Activated B cell treated with CpG ODN at 0.5 μM for 24 hours (primary cell): ENCODE results near the gene NR3C1. TPM values are rescaled to one million over a fixed set of nuclear protein-coding genes. Genes with fewer than 3 reads are reported as not detected.
"Not testable (repeated sequence)": the region's sequence is repeated elsewhere in the genome, so short reads cannot be mapped to it uniquely, and the experiment has no call there.

Experiments
- ATAC-seq: fragments of 200-7000 bp; cut with Tn5 transposase; one replicate; pipeline ENCODE4 v1.10.0; 2021; ENCODE audit warnings: low read depth, mild to moderate bottlenecking, moderate library complexity
- CTCF ChIA-PET: fragments of 350-600 bp; sonication (Branson Sonifier 250); formaldehyde crosslinking; loops from one replicate; lab custom pipeline; 2021; ENCODE audit warnings: antibody characterized with exemption; lab: Charles Lee
- POLR2A ChIA-PET: fragments of 350-600 bp; sonication (Branson Sonifier 250); formaldehyde crosslinking; loops from one replicate; lab custom pipeline; 2021; ENCODE audit warnings: antibody characterized with exemption; lab: Charles Lee
- DNase-seq: peaks from one replicate; pipeline ENCODE4 v3.0.0; 2022
- H3K27ac Mint-ChIP-seq: one replicate; pipeline ENCODE4 v1.8.0; 2020; ENCODE audit warnings: mixed read lengths
- H3K27me3 Mint-ChIP-seq: one replicate; pipeline ENCODE4 v1.8.0; 2021; ENCODE audit warnings: mixed read lengths
- H3K36me3 Mint-ChIP-seq: one replicate; pipeline ENCODE4 v1.8.0; 2021; ENCODE audit warnings: low read depth, mixed read lengths
- H3K4me1 Mint-ChIP-seq: one replicate; pipeline ENCODE4 v1.8.0; 2021; ENCODE audit warnings: mixed read lengths
- H3K4me3 Mint-ChIP-seq: one replicate; pipeline ENCODE4 v1.8.0; 2020; ENCODE audit warnings: mild to moderate bottlenecking, mixed read lengths
- H3K9me3 Mint-ChIP-seq: one replicate; pipeline ENCODE4 v1.8.0; 2020; ENCODE audit warnings: mixed read lengths
- intact Hi-C: fragments of 100-400 bp; cut with micrococcal nuclease; formaldehyde crosslinking; loops from one replicate; pipeline ENCODE4 v1.15.1; 2024
- total RNA-seq: library from RNA; stranded (reverse); gene quantifications from 2 replicates; pipeline ENCODE4 v1.2.3, GENCODE V29; 2022
- TF ChIP-seq, protein P1 (sequence below): fragments of 200-600 bp; IDR thresholded peaks from one replicate; pipeline ENCODE4 v1.8.0; 2022; ENCODE audit warnings: antibody characterized with exemption, mild to moderate bottlenecking

The NR3C1 gene
- total RNA-seq, 1 donor from 2014 or later: 110 TPM

DNA sequence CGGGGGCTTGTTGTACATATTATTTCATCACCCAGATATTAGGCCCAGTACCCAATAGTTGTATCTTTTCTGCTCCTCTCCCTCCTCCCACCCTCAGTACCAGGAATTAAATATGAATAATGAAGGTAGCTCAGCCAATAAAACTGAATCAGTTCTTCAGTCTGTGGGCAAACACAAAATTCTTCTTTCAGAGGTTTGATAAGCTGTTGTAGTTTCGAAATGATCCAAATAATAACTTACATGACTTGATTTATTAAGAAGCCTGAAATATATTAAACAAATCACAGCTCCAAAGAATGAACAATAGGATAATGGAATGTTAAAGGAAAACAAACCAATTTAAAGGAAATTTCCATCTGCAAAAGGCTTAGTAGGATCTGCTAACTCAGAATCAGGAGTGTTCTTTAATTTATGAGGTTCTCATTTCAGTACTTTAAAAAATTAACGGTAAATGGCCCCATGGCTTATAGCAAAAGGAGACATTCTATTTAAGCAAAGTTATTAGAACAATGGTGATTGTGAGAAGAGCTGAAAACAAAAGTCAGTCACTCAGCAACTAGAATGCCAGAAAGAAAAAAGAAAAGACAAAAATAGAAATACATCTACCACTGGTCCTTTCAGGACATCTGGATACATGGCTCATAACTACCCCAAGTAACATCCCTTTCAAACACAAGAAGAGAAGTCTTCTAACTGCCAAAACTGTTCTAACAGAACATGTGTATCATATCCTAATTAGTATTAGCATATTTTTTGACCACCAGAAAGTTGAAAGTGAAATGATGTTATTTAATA lies 62.4 kb downstream of the NR3C1 start:
- Mint-ChIP-seq H3K4me3 (no peak overlapping the region), H3K9me3 (no peaks in the 10 kb centered on the region), H3K27me3 (no peaks in the 10 kb centered on the region), H3K27ac (peak overlapping the region; percentile 59), H3K36me3 (peaks cover 33% of the 10 kb centered on the region), H3K4me1 (peaks cover 44% of the 10 kb centered on the region)
- no peak for ATAC-seq
- DNase-seq: no peak
- TF ChIP-seq, protein P1, sequence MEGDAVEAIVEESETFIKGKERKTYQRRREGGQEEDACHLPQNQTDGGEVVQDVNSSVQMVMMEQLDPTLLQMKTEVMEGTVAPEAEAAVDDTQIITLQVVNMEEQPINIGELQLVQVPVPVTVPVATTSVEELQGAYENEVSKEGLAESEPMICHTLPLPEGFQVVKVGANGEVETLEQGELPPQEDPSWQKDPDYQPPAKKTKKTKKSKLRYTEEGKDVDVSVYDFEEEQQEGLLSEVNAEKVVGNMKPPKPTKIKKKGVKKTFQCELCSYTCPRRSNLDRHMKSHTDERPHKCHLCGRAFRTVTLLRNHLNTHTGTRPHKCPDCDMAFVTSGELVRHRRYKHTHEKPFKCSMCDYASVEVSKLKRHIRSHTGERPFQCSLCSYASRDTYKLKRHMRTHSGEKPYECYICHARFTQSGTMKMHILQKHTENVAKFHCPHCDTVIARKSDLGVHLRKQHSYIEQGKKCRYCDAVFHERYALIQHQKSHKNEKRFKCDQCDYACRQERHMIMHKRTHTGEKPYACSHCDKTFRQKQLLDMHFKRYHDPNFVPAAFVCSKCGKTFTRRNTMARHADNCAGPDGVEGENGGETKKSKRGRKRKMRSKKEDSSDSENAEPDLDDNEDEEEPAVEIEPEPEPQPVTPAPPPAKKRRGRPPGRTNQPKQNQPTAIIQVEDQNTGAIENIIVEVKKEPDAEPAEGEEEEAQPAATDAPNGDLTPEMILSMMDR: no peak
- CTCF ChIA-PET: no interaction called here
- POLR2A ChIA-PET: interaction anchor here (0.7 kb wide), 1 partner anchor 485 kb away, joined by 11 read pairs; no protein-coding TSS in a partner anchor
- intact Hi-C loops: no loop called here

DNA sequence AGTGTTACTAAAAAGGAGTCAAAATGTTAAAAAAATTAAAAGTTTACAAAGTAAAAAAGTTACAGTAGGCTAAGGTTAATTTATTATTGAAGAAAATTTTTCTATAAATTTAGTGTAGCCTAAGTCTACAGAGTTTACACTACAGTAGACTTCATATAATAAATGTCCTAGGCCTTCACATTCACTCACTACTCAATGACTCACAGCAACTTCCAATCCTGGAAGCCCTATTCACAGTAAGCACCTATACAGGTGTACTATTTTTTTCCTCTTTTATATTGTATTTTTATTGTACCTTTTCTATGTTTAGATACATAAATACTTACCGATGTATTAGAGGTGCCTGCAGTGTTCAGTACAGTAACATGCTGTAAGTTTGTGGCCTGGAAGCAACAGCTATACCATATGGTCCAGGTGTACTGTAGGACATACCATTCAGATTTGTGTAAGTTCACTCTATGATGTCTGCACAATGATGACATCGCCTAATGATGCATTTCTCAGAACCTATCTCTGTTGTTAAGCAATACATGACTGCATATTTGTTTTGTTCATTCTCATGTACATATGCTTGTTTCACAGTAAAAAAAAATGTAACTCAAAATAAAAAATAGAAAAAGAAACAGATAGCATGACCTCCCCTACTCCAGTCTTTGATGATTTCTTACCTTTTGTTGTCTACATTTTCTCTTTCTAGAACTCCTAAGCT lies 64.7 kb downstream of the NR3C1 start:
- TF ChIP-seq, protein P1: no peak
- CTCF ChIA-PET: no interaction called here
- DNase-seq (no peak), ATAC-seq (no peak)
- POLR2A ChIA-PET: no interaction called here
- Mint-ChIP-seq H3K9me3 (no peaks in the 10 kb centered on the region), H3K27me3 (no peaks in the 10 kb centered on the region), H3K27ac (peak overlapping the region; percentile 54), H3K4me1 (peaks cover 43% of the 10 kb centered on the region), H3K36me3 (peaks cover 47% of the 10 kb centered on the region), H3K4me3 (no peak overlapping the region)
- intact Hi-C loops: no loop called here

DNA sequence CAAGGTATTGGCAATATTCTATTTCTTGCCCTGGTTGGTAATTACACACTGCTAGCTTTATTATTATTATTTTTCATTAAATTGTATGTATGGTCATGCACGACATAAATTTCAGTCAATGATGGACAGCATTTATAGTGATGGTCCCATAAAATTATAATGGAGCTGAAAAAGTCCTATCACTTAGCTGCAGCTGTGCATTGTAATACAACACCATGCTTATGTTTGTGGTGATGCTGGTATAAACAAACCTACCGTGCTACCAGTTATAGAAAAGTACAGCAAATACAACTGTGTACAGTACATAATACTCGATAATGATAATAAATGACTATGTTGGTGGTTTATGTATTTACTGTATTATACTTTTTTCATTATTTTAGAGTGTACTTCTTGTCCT lies 65.5 kb downstream of the NR3C1 start:
- Mint-ChIP-seq H3K27ac (no peak overlapping the region), H3K27me3 (no peaks in the 10 kb centered on the region), H3K4me1 (peaks cover 36% of the 10 kb centered on the region), H3K36me3 (peaks cover 53% of the 10 kb centered on the region), H3K9me3 (no peaks in the 10 kb centered on the region), H3K4me3 (no peak overlapping the region)
- DNase-seq (no peak), ATAC-seq (no peak)
- intact Hi-C loops: no loop called here
- ChIA-PET POLR2A (no interaction called here), CTCF (no interaction called here)
- TF ChIP-seq, protein P1: no peak

DNA sequence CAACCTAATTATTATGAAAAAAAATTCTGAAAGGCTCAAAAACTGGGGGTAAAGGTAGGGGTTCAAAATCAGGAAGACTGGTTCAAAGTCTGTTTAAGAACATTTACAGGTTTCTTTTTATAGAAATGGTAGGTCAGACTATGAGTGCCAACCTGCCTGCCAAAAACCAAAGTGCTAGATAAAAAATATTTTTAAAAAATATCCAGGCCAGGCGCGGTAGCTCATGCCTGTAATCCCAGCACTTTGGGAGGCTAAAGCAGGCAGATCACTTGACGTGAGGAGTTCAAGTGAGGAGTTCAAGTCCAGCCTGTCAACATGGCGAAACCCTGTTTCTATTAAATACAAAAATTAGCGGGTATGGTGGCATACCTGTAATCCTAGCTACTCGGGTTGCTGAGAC lies 67.0 kb downstream of the NR3C1 start:
- DNase-seq: no peak
- intact Hi-C loops: no loop called here
- no peak for ATAC-seq
- TF ChIP-seq, protein P1: no peak
- Mint-ChIP-seq H3K27ac (no peak overlapping the region), H3K27me3 (no peaks in the 10 kb centered on the region), H3K36me3 (peaks cover 52% of the 10 kb centered on the region), H3K4me3 (no peak overlapping the region), H3K9me3 (no peaks in the 10 kb centered on the region), H3K4me1 (peaks cover 29% of the 10 kb centered on the region)
- ChIA-PET CTCF (no interaction called here), POLR2A (no interaction called here)

DNA sequence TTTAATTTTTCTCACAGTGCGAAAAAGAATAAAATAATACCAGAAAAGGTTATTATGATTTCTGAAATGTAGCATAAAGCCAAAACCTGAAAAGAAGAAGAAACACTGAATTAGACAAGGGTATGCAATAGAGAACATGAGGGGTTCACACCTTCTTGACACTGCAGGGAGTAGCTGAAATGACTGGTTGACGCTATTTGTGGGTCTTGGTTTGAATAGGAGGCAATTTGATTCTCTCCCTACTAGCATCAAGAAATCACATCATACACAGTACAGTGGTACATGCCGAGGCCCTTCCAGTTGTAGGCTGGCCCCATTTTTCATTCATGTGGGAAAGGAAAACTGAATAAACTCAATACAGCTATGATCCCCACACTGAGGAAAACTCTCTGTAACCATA lies 68.6 kb downstream of the NR3C1 start:
- Mint-ChIP-seq H3K4me3 (no peak overlapping the region), H3K27me3 (no peaks in the 10 kb centered on the region), H3K9me3 (no peaks in the 10 kb centered on the region), H3K27ac (no peak overlapping the region), H3K4me1 (peaks cover 25% of the 10 kb centered on the region), H3K36me3 (peaks cover 50% of the 10 kb centered on the region)
- POLR2A ChIA-PET: interaction anchor here (0.6 kb wide), 1 partner anchor 588 kb away, joined by 3 read pairs; no protein-coding TSS in a partner anchor
- CTCF ChIA-PET: no interaction called here
- intact Hi-C loops: no loop called here
- TF ChIP-seq, protein P1: no peak
- no peak for DNase-seq
- ATAC-seq: no peak

DNA sequence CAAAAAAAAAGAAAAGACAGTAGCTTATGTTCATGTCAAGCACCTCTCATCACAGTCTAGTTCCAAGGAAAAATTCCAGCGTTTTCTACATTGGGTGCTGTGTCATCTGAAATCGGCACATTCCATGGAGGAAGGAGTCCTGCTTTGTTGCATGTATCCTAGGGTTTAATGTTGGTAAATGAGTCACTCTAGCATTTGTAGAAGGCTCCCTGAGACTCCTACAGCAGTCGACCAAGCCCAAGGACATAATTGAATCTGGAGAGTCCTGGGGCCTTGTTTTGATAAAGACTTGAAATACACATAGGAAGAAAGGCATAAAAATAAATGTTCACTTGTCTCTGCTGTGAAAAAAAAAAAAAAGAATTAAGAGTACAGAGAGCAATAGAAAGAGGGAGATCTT lies 69.1 kb downstream of the NR3C1 start:
- peaks cover 46% of the 10 kb centered on the region for H3K36me3 Mint-ChIP-seq
- POLR2A ChIA-PET: interaction anchor here (0.6 kb wide), 1 partner anchor 587 kb away, joined by 3 read pairs; no protein-coding TSS in a partner anchor
- intact Hi-C loops, H3K9me3 Mint-ChIP-seq, H3K27ac Mint-ChIP-seq, ATAC-seq, DNase-seq, CTCF ChIA-PET, H3K27me3 Mint-ChIP-seq, H3K4me3 Mint-ChIP-seq: not testable (repeated sequence)
- H3K4me1 Mint-ChIP-seq: peaks cover 22% of the 10 kb centered on the region
